ENCODE data around the gene PLS3. TPM values are rescaled to one million over a fixed set of nuclear protein-coding genes. Genes with fewer than 3 reads are reported as not detected.
A peak's percentile ranks its signal among the peaks of the same experiment; 100 is the strongest.
"Not testable (repeated sequence)": the region's sequence is repeated elsewhere in the genome, so short reads cannot be mapped to it uniquely, and the experiment has no call there.

PLS3 gene
- total RNA-seq, 1 experiment from 2014 or later = 80.5 TPM

- no peak for DNase-seq (ENCODE audit: low spot score)
Measured at GRCh38 chrX:115609621-115610020, 48.6 kb downstream of the PLS3 start.

GRCh38 chrX:115616943-115617563, 56.1 kb downstream of the PLS3 start:
- peak; percentile 76 for DNase-seq (ENCODE audit: low spot score)

- no peak for DNase-seq (ENCODE audit: low spot score)
Measured at GRCh38 chrX:115622534-115622933, 61.6 kb downstream of the PLS3 start.

GRCh38 chrX:115624916-115625315, 63.9 kb downstream of the PLS3 start:
- DNase-seq (ENCODE audit: low spot score) = no peak

- no peak for DNase-seq (ENCODE audit: low spot score)
Measured at GRCh38 chrX:115625572-115626301, 64.8 kb downstream of the PLS3 start.

- no peak for DNase-seq (ENCODE audit: low spot score)
Measured at GRCh38 chrX:115630204-115630603, 69.2 kb downstream of the PLS3 start.

- no peak for DNase-seq (ENCODE audit: low spot score)
Measured at GRCh38 chrX:115632455-115632854, 71.5 kb downstream of the PLS3 start.

GRCh38 chrX:115633397-115633796, 72.4 kb downstream of the PLS3 start:
- not testable (repeated sequence) for DNase-seq (ENCODE audit: low spot score)

- DNase-seq (ENCODE audit: low spot score) = no peak
Measured at GRCh38 chrX:115639334-115639880, 78.4 kb downstream of the PLS3 start.

- DNase-seq (ENCODE audit: low spot score) = no peak
Measured at GRCh38 chrX:115642311-115642710, 81.3 kb downstream of the PLS3 start.

- peak; percentile 1 for DNase-seq (ENCODE audit: low spot score)
Measured at GRCh38 chrX:115642895-115643530, 82.0 kb downstream of the PLS3 start.

- not testable (repeated sequence) for DNase-seq (ENCODE audit: low spot score)
Measured at GRCh38 chrX:115644397-115644796, 83.4 kb downstream of the PLS3 start.

- no peak for DNase-seq (ENCODE audit: low spot score)
Measured at GRCh38 chrX:115649461-115650063, 88.6 kb downstream of the PLS3 start.

GRCh38 chrX:115650449-115650848, 89.5 kb downstream of the PLS3 start:
- DNase-seq (ENCODE audit: low spot score) = no peak

GRCh38 chrX:115650916-115651315, 89.9 kb downstream of the PLS3 start:
- DNase-seq (ENCODE audit: low spot score) = peak; percentile 0

- DNase-seq (ENCODE audit: low spot score) = no peak
Measured at GRCh38 chrX:115652221-115652620, 91.2 kb downstream of the PLS3 start.

- no peak for DNase-seq (ENCODE audit: low spot score)
Measured at GRCh38 chrX:115665122-115665521, 104.1 kb downstream of the PLS3 start.

GRCh38 chrX:115679460-115679859, 118.5 kb downstream of the PLS3 start:
- DNase-seq (ENCODE audit: low spot score) = peak; percentile 0

- no peak for DNase-seq (ENCODE audit: low spot score)
Measured at GRCh38 chrX:115687595-115687994, 126.6 kb downstream of the PLS3 start.

GRCh38 chrX:115689931-115690330, 129.0 kb downstream of the PLS3 start:
- DNase-seq (ENCODE audit: low spot score) = no peak

GRCh38 chrX:115690511-115691216, 129.7 kb downstream of the PLS3 start:
- DNase-seq (ENCODE audit: low spot score) = no peak

- no peak for DNase-seq (ENCODE audit: low spot score)
Measured at GRCh38 chrX:115693476-115693875, 132.5 kb downstream of the PLS3 start.
